Parathyroid adenoma (tissue), 2 donors: ENCODE data around the gene DNAH10.

Source experiments
- H2AFZ ChIP-seq: fragments of 300-600 bp; sonication (generic); one replicate; pipeline ENCODE4 v1.7.0; 2017; ENCODE audit warnings: antibody characterized with exemption, mild to moderate bottlenecking
- H3K27ac ChIP-seq: fragments of 300-600 bp; sonication (generic); one replicate; pipeline ENCODE4 v1.7.0; 2017
- H3K27me3 ChIP-seq: fragments of 300-600 bp; sonication (generic); one replicate; pipeline ENCODE4 v1.7.0; 2017; ENCODE audit warnings: low read length; ENCODE audit not compliant: control insufficient read depth, insufficient read depth
- H3K36me3 ChIP-seq: fragments of 300-600 bp; sonication (generic); one replicate; pipeline ENCODE4 v1.7.0; 2017; ENCODE audit warnings: low read length; ENCODE audit not compliant: control insufficient read depth, insufficient read depth
- H3K4me1 ChIP-seq: fragments of 300-600 bp; sonication (generic); one replicate; pipeline ENCODE4 v1.7.0; 2017; ENCODE audit warnings: control low read depth
- H3K4me2 ChIP-seq: fragments of 300-600 bp; sonication (generic); one replicate; pipeline ENCODE4 v1.7.0; 2017; ENCODE audit warnings: low read length
- H3K4me3 ChIP-seq: fragments of 300-600 bp; sonication (generic); one replicate; pipeline ENCODE4 v1.7.0; 2017; ENCODE audit warnings: low read depth, low read length
- H3K79me2 ChIP-seq: fragments of 300-600 bp; sonication (generic); one replicate; pipeline ENCODE4 v1.7.0; 2017; ENCODE audit warnings: control low read depth
- H3K9ac ChIP-seq: fragments of 300-600 bp; sonication (generic); one replicate; pipeline ENCODE4 v1.7.0; 2017; ENCODE audit warnings: mild to moderate bottlenecking
- H3K9me3 ChIP-seq: fragments of 300-600 bp; sonication (generic); one replicate; pipeline ENCODE4 v1.7.0; 2017; ENCODE audit warnings: low read length; ENCODE audit not compliant: control insufficient read depth
- CTCF ChIP-seq: fragments of 300-600 bp; sonication (generic); IDR thresholded peaks from one replicate; pipeline ENCODE4 v1.7.0; 2017; ENCODE audit warnings: antibody characterized with exemption, mild to moderate bottlenecking
- donor health status: primary hyperparathyroidism.

DNAH10 gene

GRCh38 chr12:123928897-123929296 lies 166.8 kb downstream of the DNAH10 start:
- H3K4me2 ChIP-seq: peak overlapping the region; percentile 43
- H2AFZ ChIP-seq: no peak overlapping the region
- no peak overlapping the region for H3K9ac ChIP-seq
- H3K36me3 ChIP-seq: no peaks in the 10 kb centered on the region
- H3K79me2 ChIP-seq: no peaks in the 10 kb centered on the region
- no peak for TF ChIP-seq CTCF
- no peaks in the 10 kb centered on the region for H3K9me3 ChIP-seq
- no peak overlapping the region for H3K27ac ChIP-seq
- H3K4me1 ChIP-seq: no peaks in the 10 kb centered on the region
- H3K27me3 ChIP-seq: no peaks in the 10 kb centered on the region
- H3K4me3 ChIP-seq: no peak overlapping the region

GRCh38 chr12:123929946-123930583 lies 168.0 kb downstream of the DNAH10 start:
- Histone ChIP-seq H3K4me1 (no peaks in the 10 kb centered on the region), H3K79me2 (no peaks in the 10 kb centered on the region), H3K9ac (no peak overlapping the region), H3K4me2 (no peak overlapping the region), H2AFZ (no peak overlapping the region), H3K36me3 (no peaks in the 10 kb centered on the region), H3K27ac (no peak overlapping the region), H3K27me3 (no peaks in the 10 kb centered on the region), H3K9me3 (no peaks in the 10 kb centered on the region), H3K4me3 (no peak overlapping the region)
- no peak for TF ChIP-seq CTCF

- no peak for TF ChIP-seq CTCF
- no peaks in the 10 kb centered on the region for H3K9me3 ChIP-seq
- no peak overlapping the region for H2AFZ ChIP-seq
- no peaks in the 10 kb centered on the region for H3K79me2 ChIP-seq
- no peak overlapping the region for H3K4me3 ChIP-seq
- no peaks in the 10 kb centered on the region for H3K36me3 ChIP-seq
- no peaks in the 10 kb centered on the region for H3K4me1 ChIP-seq
- H3K9ac ChIP-seq: no peak overlapping the region
- H3K4me2 ChIP-seq: no peak overlapping the region
- H3K27ac ChIP-seq: no peak overlapping the region
- no peaks in the 10 kb centered on the region for H3K27me3 ChIP-seq
Measured at GRCh38 chr12:123931686-123932321, 169.7 kb downstream of the DNAH10 start.

- no peaks in the 10 kb centered on the region for H3K4me1 ChIP-seq
Measured at GRCh38 chr12:123933214-123933613, 171.1 kb downstream of the DNAH10 start.

More at GRCh38 chr12:123933214-123933613, 171.1 kb downstream of the DNAH10 start:
- no peaks in the 10 kb centered on the region for H3K79me2 ChIP-seq
- no peaks in the 10 kb centered on the region for H3K36me3 ChIP-seq
- H3K4me3 ChIP-seq: no peak overlapping the region
- no peaks in the 10 kb centered on the region for H3K9me3 ChIP-seq
- H2AFZ ChIP-seq: no peak overlapping the region
- no peaks in the 10 kb centered on the region for H3K27me3 ChIP-seq
- no peak overlapping the region for H3K9ac ChIP-seq
- no peak for TF ChIP-seq CTCF
- no peak overlapping the region for H3K27ac ChIP-seq
- H3K4me2 ChIP-seq: no peak overlapping the region
